PC-9 (cell line): ENCODE data around the gene KRTAP20-3. TPM values are rescaled to one million over a fixed set of nuclear protein-coding genes. Genes with fewer than 3 reads are reported as not detected.

Source experiments
- BruUV-seq: library from RNA; stranded (reverse); fragments of 400-500 nt; replicated peaks from 2 replicates; lab custom pipeline; 2021; lab: Mats Ljungman, UMichigan
- CTCF ChIA-PET: fragments of 300-600 bp; sonication (Branson Sonifier 250); formaldehyde crosslinking; loops from one replicate; lab custom pipeline; 2022; ENCODE audit warnings: antibody characterized with exemption; lab: Charles Lee
- POLR2A ChIA-PET: fragments of 300-600 bp; sonication (Branson Sonifier 250); formaldehyde crosslinking; loops from one replicate; lab custom pipeline; 2022; ENCODE audit warnings: antibody characterized with exemption; ENCODE audit not compliant: unreplicated experiment; lab: Charles Lee
- DNase-seq, 2 experiments: peaks; one replicate each; pipeline versions ENCODE4 v3.0.0 to v3.0.0-alpha.2; 2015 to 2022; ENCODE audit warnings: mixed read lengths in 1 of 2
- H2AFZ ChIP-seq: fragments of 200-600 bp; sonication (generic); 2 replicates; pipeline ENCODE4 v1.8.1; 2017; ENCODE audit warnings: antibody characterized with exemption
- H3F3A ChIP-seq: fragments of 200-600 bp; sonication (generic); 2 replicates; pipeline ENCODE4 v1.8.1; 2017; ENCODE audit warnings: antibody characterized with exemption, mild to moderate bottlenecking, low read depth; ENCODE audit not compliant: insufficient read depth
- H3K27ac ChIP-seq: fragments of 200-600 bp; sonication (generic); 2 replicates; pipeline ENCODE4 v1.6.1; 2016; ENCODE audit warnings: mixed run types
- H3K27me3 ChIP-seq: fragments of 200-600 bp; sonication (generic); 2 replicates; pipeline ENCODE4 v1.6.1; 2016; ENCODE audit warnings: low read depth, mixed run types; ENCODE audit not compliant: insufficient read depth
- H3K36me3 ChIP-seq: fragments of 200-600 bp; sonication (generic); 2 replicates; pipeline ENCODE4 v1.6.1; 2016; ENCODE audit warnings: low read depth, mixed run types
- H3K4me1 ChIP-seq: fragments of 200-600 bp; sonication (generic); replicated peaks from 2 replicates; pipeline ENCODE4 v1.6.1; 2016; ENCODE audit warnings: mixed run types; ENCODE audit not compliant: insufficient read depth
- H3K4me2 ChIP-seq: fragments of 200-600 bp; sonication (generic); 2 replicates; pipeline ENCODE4 v1.6.1; 2017; ENCODE audit warnings: mixed run types
- H3K4me3 ChIP-seq: fragments of 200-600 bp; sonication (generic); 2 replicates; pipeline ENCODE4 v1.6.1; 2016; ENCODE audit warnings: mixed run types
- H3K79me2 ChIP-seq: fragments of 200-600 bp; sonication (generic); 2 replicates; pipeline ENCODE4 v1.6.1; 2017; ENCODE audit warnings: low read depth, mixed run types
- H3K9me2 ChIP-seq: fragments of 200-600 bp; sonication (generic); 2 replicates; pipeline ENCODE4 v1.8.1; 2017; ENCODE audit warnings: mild to moderate bottlenecking; ENCODE audit not compliant: insufficient read depth
- H3K9me3 ChIP-seq: fragments of 200-600 bp; sonication (generic); 2 replicates; pipeline ENCODE4 v1.8.1; 2016; ENCODE audit warnings: low read depth; ENCODE audit not compliant: insufficient read depth
- H4K20me1 ChIP-seq: fragments of 200-600 bp; sonication (generic); 2 replicates; pipeline ENCODE4 v1.8.1; 2017; ENCODE audit not compliant: insufficient read depth
- EZH2 ChIP-seq: fragments of 200-600 bp; sonication (generic); IDR thresholded peaks from 2 replicates; pipeline ENCODE4 v1.8.0; 2017; ENCODE audit warnings: antibody characterized with exemption, low read depth
- intact Hi-C: fragments of 100-400 bp; cut with micrococcal nuclease; formaldehyde crosslinking; loops from one replicate; pipeline ENCODE4 v1.10.0; 2022; ENCODE audit not compliant: unreplicated experiment
- total RNA-seq: library from RNA; stranded (reverse); gene quantifications from 2 replicates; pipeline ENCODE4 v1.2.3, GENCODE V29; 2021
- TF ChIP-seq, protein P1 (sequence below): fragments of 200-600 bp; sonication (generic); conservative IDR thresholded peaks from 2 replicates; pipeline ENCODE4 v1.6.1; 2017; ENCODE audit warnings: mixed run types, antibody characterized with exemption, mild to moderate bottlenecking, moderate library complexity

KRTAP20-3 gene
- total RNA-seq, 1 experiment from 2014 or later, result not detected

DNA sequence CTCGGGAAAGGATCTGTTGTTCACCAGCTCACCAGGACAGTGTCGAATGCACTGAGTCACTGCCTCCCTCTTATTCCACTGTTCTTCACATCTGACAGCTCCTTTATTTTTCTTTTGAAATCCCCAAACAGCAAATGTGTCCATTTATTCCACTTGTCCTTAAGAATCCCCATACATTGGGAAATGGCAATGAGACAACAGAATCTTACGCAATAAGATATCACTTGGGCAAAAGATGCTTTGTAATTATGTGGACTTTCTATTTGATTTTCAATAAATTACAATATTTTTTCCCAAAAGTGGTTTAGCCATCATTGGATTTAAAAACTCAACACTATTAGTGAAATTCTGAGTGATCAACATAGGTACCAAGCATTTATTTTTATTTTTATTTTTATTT, 4.0 kb upstream of the KRTAP20-3 start:
- TF ChIP-seq, protein P1, sequence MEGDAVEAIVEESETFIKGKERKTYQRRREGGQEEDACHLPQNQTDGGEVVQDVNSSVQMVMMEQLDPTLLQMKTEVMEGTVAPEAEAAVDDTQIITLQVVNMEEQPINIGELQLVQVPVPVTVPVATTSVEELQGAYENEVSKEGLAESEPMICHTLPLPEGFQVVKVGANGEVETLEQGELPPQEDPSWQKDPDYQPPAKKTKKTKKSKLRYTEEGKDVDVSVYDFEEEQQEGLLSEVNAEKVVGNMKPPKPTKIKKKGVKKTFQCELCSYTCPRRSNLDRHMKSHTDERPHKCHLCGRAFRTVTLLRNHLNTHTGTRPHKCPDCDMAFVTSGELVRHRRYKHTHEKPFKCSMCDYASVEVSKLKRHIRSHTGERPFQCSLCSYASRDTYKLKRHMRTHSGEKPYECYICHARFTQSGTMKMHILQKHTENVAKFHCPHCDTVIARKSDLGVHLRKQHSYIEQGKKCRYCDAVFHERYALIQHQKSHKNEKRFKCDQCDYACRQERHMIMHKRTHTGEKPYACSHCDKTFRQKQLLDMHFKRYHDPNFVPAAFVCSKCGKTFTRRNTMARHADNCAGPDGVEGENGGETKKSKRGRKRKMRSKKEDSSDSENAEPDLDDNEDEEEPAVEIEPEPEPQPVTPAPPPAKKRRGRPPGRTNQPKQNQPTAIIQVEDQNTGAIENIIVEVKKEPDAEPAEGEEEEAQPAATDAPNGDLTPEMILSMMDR, result no peak
- no peak for TF ChIP-seq EZH2
- H3K4me1 ChIP-seq, result no peaks in the 10 kb centered on the region
- no peak overlapping the region for H3K4me2 ChIP-seq
- H3K9me3 ChIP-seq, result no peaks in the 10 kb centered on the region
- no peaks in the 10 kb centered on the region for H4K20me1 ChIP-seq
- intact Hi-C loops, result no loop called here
- ChIA-PET CTCF (no interaction called here), POLR2A (no interaction called here)
- no peaks in the 10 kb centered on the region for H3K36me3 ChIP-seq
- no peak overlapping the region for H2AFZ ChIP-seq
- H3K9me2 ChIP-seq, result no peaks in the 10 kb centered on the region
- H3K27ac ChIP-seq, result no peak overlapping the region
- H3K27me3 ChIP-seq, result no peaks in the 10 kb centered on the region
- no peak for DNase-seq
- no peak overlapping the region for H3K4me3 ChIP-seq
- H3F3A ChIP-seq, result no peaks in the 10 kb centered on the region
- BruUV-seq, result no TSS peak
- no peaks in the 10 kb centered on the region for H3K79me2 ChIP-seq

DNA sequence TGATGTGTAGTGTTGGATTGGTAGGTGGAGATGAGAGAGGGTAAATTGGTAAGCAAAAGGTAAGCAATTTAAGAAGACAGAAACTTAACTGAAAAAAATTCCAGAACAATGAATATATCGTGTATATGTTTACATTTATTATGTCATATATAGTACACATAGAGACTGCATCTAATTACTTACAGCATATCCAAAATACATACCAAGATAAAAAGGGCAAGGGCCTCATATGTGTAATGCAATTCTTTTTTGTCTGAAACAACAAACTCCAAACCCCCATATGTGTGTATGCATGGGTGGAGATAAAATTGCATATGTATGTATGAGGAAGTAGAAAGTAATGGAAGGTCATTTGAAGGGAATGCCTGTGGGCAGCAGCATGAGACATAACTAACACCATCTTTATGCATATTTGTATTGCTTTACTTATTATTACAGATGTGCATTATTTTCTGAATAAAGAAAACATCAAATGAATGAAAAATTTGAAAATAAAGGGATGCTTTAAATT, 4.3 kb downstream of the KRTAP20-3 start:
- H3K79me2 ChIP-seq, result no peaks in the 10 kb centered on the region
- intact Hi-C loops, result no loop called here
- H3K36me3 ChIP-seq, result no peaks in the 10 kb centered on the region
- no peaks in the 10 kb centered on the region for H3K27me3 ChIP-seq
- no peak for DNase-seq
- BruUV-seq, result no TSS peak
- H3K9me2 ChIP-seq, result no peaks in the 10 kb centered on the region
- no peak overlapping the region for H3K4me3 ChIP-seq
- no peak overlapping the region for H2AFZ ChIP-seq
- ChIA-PET POLR2A (no interaction called here), CTCF (no interaction called here)
- no peaks in the 10 kb centered on the region for H3K4me1 ChIP-seq
- no peaks in the 10 kb centered on the region for H3K9me3 ChIP-seq
- H4K20me1 ChIP-seq, result no peaks in the 10 kb centered on the region
- no peak overlapping the region for H3K27ac ChIP-seq
- TF ChIP-seq EZH2, result no peak
- TF ChIP-seq, protein P1, result no peak
- H3F3A ChIP-seq, result no peaks in the 10 kb centered on the region
- no peak overlapping the region for H3K4me2 ChIP-seq

DNA sequence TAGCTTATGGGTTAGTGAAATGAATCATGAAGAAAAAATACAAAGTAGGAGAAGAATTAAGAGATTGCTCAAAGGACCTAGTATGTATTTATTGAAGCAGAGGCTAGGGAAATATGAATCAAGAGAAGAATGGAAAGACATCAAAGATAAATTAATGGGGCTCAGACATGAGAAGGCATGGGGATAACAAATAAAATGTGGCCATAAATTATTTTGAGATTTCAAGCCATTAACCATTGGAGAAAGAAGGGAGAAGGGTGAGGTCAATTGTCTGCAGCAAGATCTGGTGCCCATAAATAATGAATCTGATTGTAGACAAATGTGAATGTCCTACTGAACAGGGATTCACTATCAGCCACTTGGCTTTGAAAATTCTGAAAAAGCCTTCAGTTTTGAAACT, 10.2 kb downstream of the KRTAP20-3 start:
- DNase-seq, result no peak
- no peak for TF ChIP-seq EZH2
- TF ChIP-seq, protein P1, result no peak
- no peaks in the 10 kb centered on the region for H3K4me1 ChIP-seq
- H3K27me3 ChIP-seq, result no peaks in the 10 kb centered on the region
- intact Hi-C loops, result no loop called here
- no peak overlapping the region for H2AFZ ChIP-seq
- no peaks in the 10 kb centered on the region for H4K20me1 ChIP-seq
- no peaks in the 10 kb centered on the region for H3K9me3 ChIP-seq
- no peaks in the 10 kb centered on the region for H3F3A ChIP-seq
- no peak overlapping the region for H3K27ac ChIP-seq
- no peaks in the 10 kb centered on the region for H3K36me3 ChIP-seq
- ChIA-PET CTCF (no interaction called here), POLR2A (no interaction called here)
- BruUV-seq, result no TSS peak
- H3K4me2 ChIP-seq, result no peak overlapping the region
- H3K4me3 ChIP-seq, result no peak overlapping the region
- no peaks in the 10 kb centered on the region for H3K9me2 ChIP-seq
- H3K79me2 ChIP-seq, result no peaks in the 10 kb centered on the region
